Activated CD8-positive, alpha-beta memory T cell treated with anti-CD3 and anti-CD28 coated beads, Interleukin-2, amount 50 U/mL, for 4 hours (primary cell): ENCODE measurements around the gene OR52B2.

Experiments used
- DNase-seq: peaks from one replicate; pipeline ENCODE4 v3.0.0-alpha.2; 2020

Gene OR52B2

DNA sequence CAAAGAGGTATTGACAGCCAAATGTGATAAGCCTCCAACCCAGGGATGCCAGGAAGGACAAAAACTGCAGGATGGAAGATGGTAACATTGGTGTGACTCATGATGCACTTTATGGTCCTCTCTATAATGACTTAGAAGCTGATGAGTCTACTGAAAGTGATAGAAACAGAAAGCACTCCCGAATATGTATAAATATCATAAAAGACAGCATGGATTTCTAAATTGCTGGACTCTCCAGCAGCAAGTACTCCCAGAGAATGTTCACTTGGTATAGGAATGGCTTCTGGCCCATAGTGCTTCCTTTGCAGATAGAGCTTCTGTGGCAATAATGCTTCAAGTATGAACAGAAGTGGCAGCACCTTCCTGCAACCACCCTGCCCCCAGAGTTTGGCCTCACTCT, at the start of gene OR52B2:
Gene OR52B2, minus strand, starts transcription at position 101 of the 400 bp plus-strand sequence. Its CDS starts 0 bp downstream, at position 101.
- no peak for DNase-seq

DNA sequence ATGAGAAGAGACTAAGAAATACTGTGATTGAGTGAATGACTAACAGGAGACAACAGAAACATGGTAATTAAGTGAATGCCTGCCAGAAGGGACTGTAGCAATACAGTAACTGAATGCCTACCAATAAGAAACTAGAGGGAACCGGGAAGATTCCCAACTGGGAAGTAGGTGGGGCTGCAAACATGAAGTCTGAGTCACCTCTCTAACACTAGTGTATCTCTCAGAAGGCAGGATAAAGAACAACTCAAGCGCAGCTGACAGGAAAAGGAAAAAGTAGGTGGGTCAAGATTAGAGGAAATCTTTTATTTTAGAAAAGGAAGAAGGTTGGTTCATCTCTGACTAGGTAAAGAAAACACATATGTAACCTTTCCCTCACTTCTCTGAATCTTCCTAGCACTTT, 49.2 kb upstream of the OR52B2 start:
- no peak for DNase-seq

DNA sequence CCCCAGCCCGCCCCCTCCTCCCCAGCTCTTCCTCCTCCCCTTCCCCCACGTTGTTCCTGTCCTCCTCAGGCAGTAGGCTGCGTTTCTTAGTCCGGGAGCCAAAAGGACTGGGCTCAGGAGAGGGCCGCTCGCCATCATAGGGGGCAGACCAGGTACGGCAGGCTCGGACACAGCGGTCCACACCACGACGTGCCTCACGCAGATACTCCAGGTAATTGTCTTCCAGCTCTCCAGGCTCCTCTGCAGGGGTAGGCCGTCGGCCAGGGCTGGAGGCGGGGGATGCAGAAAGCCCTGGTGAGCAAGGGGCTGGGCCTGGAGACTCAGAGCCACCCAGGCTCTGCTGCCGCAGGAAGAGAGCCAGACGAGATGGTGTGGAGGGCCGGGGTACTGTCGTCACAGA, 47.6 kb upstream of the OR52B2 start:
- DNase-seq, result no peak

- no peak for DNase-seq
Measured at GRCh38 chr11:6216501-6216900, 46.4 kb upstream of the OR52B2 start.

GRCh38 chr11:6214530-6214929, 44.4 kb upstream of the OR52B2 start:
- no peak for DNase-seq

DNA sequence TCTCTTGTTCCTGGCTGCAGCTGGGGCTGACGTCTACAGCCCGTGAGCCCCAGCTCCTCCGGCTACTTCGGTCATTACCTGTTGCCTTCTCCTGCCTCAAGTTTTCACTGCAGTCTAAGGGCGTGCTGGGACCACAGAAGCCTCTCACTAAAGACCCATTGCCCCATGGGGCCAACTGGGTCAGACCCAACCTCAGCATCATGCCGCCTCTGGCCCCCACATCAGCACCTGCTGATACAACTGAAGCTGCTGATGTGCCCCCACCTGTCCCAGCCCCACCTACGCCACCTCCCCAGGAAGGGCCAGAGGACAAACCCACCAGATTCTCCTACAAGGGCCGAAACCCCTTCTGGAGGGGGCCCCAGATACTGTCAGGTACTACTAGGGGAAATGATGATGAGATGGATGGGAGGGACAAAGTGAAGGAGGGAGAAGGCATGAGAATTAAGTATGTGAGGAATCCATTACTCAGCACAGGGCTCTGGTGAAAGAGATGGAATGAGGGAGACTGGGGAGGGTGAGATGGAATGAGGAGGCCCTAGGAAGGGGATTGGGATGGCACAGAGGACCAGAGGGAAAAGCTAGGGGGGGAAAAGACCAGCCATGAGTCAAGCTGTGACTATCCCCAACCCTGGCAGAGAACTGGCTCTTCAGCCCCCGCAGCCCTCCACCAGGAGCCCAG, 40.3 kb upstream of the OR52B2 start:
- no peak for DNase-seq

- no peak for DNase-seq
Measured at GRCh38 chr11:6209801-6210200, 39.7 kb upstream of the OR52B2 start.

GRCh38 chr11:6206456-6207180, 36.5 kb upstream of the OR52B2 start:
- no peak for DNase-seq

DNA sequence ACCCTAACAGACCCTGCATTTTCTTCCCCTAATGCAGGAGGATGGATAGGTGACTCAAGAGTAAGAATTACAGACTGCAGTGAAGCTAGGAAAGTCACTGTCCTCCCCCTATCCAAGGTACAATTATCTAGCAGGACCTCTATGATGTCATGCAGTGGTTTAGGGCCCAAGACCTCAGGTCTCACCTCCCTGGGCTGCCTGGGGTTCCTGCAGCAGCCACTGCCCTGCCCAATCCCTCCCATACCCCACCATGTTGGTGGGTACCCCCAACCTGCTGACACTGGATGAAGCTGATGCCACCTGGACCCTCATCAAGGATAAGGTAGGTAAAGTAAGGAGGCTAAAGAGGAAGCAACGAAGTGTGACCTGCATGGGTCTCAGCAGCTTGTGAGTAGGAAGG, 35.2 kb upstream of the OR52B2 start, which contains the start of gene C11orf42:
Gene C11orf42, plus strand, starts transcription at position 192 of the 400 bp plus-strand sequence. Its CDS starts 59 bp downstream, at position 251.
- no peak for DNase-seq

GRCh38 chr11:6204706-6205105, 34.6 kb upstream of the OR52B2 start:
- no peak for DNase-seq

DNA sequence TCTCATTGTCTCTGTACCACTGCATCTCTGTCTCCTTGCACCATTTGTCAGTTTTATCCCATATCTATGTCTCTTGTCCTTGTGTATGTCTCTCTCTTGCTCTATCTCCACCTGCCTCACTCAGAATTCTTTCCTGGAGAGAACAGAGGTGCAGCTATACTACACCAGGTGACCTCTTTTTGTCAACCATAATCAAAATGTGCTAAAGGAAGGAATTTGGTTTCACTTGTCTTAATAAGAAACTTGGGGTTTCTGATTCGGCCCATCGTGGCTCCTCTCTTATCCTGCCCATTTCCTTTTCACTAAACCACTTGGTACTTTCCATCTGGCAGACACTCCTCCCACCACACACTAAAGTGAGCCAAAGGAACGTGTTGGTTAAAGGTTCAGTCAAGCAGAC, 33.2 kb upstream of the OR52B2 start:
- DNase-seq, result no peak

DNA sequence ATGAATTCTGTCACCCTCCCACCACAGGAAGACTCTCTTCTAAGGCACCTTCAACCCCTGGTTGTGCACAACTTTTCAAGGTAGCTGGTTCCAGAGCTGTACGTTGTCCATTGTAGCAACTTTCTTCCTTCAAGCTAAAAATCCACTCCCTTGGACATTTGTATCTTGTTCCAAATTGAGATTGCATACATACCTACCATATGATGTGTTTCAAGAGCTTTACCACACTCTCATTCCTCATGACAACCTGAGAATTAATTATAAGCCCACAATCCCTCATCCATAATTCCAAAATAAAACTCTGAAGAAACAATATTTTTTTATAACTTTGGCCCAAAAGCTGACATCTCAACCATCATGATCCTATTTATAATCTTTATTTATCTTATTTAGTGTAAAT, 31.9 kb upstream of the OR52B2 start:
- DNase-seq, result no peak

DNA sequence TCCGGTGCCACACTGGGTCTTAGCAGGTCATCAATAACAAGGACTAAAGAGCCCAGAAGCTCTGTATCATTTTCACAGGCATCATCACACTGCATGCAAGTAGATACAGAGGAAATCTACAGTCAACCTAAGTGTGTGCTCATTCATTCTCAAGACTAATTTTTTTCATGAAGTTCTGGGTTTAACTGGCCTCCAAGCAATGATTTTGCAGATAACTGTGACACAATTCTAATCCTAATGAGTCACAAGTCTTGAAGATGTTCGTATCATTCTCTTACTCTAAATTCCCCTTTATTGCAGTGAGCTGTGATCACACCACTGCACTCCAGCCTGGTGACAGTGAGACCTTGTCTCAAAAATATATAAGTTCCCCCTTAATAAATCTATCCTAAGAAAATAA, 31.4 kb upstream of the OR52B2 start:
- DNase-seq, result no peak

DNA sequence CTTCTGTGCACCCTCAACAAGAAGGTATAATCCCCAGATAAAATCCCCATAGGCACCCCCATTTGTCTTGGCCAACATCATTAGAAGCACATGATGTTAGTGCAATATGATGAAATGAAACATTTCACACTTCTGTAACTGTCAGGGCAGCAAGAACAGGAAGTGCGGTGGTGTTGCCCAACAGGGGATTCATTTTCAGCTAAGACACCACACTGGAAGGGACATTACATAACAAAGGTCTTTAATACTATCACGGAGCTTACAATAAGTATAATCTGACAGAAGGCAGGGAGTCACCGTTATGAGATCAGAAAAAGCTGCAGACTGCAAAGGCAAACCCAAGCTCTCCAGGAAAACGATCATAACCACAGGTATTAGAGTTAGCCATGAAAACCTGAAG, 30.8 kb upstream of the OR52B2 start:
- no peak for DNase-seq

GRCh38 chr11:6199174-6199810, 29.2 kb upstream of the OR52B2 start, which contains the start of gene OR52W1:
Gene OR52W1, plus strand, starts transcription at chr11:6199224. Its CDS starts 0 bp downstream, at chr11:6199224.
- DNase-seq, result no peak

DNA sequence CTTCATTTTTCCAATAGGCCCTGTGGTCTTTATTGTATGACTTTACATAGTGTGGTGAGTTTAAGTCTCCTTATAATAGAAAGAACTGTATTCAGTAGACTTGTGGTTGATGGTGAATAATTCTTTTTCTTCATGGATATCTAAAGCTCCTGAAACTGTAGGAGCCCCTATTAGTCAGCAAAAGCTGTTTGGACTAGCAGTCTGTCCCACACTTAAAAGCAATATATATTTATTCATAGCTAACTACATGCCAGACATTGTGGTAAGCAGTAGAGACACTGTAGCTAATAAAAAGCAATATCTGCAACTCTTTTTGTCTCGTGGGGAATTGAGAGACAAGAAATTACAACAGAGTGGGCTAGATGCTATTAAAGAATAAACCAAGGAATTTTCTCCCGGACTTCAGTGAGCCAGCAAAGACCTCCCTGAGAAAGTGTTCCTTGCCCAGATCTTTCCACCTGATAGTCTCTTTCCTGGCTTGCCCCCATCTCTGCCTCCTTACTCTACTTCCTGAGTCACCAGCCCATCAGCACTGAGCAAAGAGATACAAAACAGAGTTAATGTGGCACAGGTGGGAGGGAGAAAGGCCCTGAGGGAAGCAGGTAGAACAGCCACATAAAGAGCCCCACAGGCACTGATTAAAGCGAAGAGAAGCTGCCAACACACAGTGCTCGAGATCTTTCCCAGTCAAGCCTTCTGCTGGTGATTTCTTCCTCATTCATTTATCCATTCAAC, 27.5 kb upstream of the OR52B2 start:
- no peak for DNase-seq

GRCh38 chr11:6196396-6196795, 26.3 kb upstream of the OR52B2 start:
- DNase-seq, result no peak

DNA sequence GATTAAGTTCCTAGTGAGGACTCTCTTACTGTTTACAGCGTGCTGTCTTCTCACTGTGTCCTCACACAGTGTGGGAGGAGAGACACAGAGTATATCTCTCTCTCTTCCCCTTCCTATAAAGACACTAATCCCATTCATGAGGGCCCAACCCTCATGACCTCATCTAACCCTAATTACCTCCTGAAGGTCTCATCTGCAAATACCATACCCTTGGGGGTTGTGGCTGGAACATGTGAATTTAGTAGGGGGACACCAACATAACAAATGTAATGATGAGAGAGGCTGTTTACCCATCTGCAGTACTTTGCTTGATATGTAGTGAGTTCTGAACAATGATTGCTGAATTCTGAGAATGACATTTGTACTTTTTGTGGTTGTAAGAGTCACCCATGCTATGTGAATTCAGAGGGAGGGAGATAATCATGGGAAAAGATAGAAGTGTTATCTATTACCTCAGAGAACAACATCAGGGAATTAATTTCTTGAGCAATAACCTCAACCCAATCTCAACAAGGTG, 24.0 kb upstream of the OR52B2 start:
- no peak for DNase-seq

DNA sequence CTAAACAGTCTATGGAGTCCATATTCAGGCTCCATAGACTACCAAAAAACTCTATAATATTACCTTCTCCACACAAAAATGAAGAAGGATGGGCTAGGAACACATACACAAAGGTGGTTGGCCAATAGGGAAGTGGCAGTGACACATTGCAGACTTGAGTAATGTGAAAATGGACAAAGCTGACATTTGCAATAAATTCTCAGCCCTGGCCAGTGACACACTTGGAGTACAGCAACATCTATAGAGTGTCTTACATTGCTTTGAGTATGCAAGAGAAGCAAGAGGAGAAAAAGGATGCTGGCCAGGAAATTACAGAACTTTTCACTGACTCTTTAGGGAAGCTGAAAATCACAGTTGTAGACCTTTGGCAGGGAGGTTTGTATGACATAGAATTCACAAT, 21.6 kb upstream of the OR52B2 start:
- no peak for DNase-seq

DNA sequence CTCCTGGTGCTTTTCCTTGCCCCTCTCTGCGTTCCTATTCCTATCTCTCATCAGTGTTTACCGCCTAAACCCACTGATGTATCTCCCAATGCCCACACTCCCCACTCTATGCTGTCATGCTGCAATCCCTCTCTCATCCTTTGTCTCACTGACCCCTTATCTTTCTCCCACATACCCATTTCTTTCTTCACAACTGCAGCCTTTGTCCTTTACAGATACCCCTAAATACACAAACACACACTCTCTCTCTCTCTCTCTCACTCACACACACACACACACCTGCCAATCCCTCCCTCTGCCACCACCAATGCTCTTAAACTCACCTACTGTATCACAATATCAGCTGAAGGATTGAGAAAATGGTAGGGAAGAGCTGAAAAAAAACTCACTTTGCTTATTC, 5.3 kb upstream of the OR52B2 start:
- no peak for DNase-seq

GRCh38 chr11:6156628-6157359, 13.3 kb downstream of the OR52B2 start:
- no peak for DNase-seq

DNA sequence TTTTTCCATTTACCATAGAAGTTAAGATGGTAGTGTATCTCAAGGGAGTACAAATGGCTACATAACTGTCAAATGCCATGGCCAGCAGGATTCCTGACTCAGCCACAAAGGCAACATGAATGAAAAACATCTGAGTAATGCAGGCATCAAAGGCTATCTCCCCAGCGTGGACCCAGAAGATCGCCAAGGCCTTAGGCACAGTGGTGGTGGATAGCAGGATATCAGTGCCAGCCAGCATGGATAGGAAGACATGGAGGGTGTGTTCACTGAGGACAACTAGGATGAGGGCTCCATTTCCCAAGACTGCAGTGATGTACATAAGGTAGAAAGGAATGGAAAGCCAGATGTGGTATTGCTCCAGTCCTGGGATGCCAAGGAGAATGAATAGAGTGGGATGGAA, 18.0 kb downstream of the OR52B2 start:
- DNase-seq, result no peak
